ENCODE results near the gene ZNHIT1.
A peak's percentile ranks its signal among the peaks of the same experiment; 100 is the strongest.
"Not testable (repeated sequence)": the region's sequence is repeated elsewhere in the genome, so short reads cannot be mapped to it uniquely, and the experiment has no call there.

Gene ZNHIT1

GRCh38 chr7:101189109-101189508 is 28.9 kb upstream of the ZNHIT1 start:
- DNase-seq = no peak

- DNase-seq = no peak
Measured at GRCh38 chr7:101195884-101196283, 22.1 kb upstream of the ZNHIT1 start.

- no peak for DNase-seq
Measured at GRCh38 chr7:101197991-101198390, 20.0 kb upstream of the ZNHIT1 start.

GRCh38 chr7:101198476-101198875 is 19.5 kb upstream of the ZNHIT1 start:
- DNase-seq = no peak

- not testable (repeated sequence) for DNase-seq
Measured at GRCh38 chr7:101199522-101199921, 18.4 kb upstream of the ZNHIT1 start.

GRCh38 chr7:101200504-101200861 is 17.5 kb upstream of the ZNHIT1 start:
- DNase-seq = no peak

GRCh38 chr7:101200862-101201599 is 16.9 kb upstream of the ZNHIT1 start, which contains the start of gene MOGAT3:
MOGAT3 (minus strand) TSS chr7:101201036; CDS start chr7:101200854, 182 bp downstream.
- no peak for DNase-seq

- DNase-seq = no peak
Measured at GRCh38 chr7:101201695-101202602, 16.0 kb upstream of the ZNHIT1 start.

GRCh38 chr7:101202603-101202918 is 15.4 kb upstream of the ZNHIT1 start:
- DNase-seq = no peak

GRCh38 chr7:101203740-101204738 is 13.9 kb upstream of the ZNHIT1 start:
- DNase-seq = peak; percentile 56 to 73

- DNase-seq = no peak
Measured at GRCh38 chr7:101205901-101206664, 11.9 kb upstream of the ZNHIT1 start.

GRCh38 chr7:101206665-101207042 is 11.3 kb upstream of the ZNHIT1 start:
- DNase-seq = no peak

- no peak for DNase-seq
Measured at GRCh38 chr7:101207459-101207858, 10.5 kb upstream of the ZNHIT1 start.

- no peak for DNase-seq
Measured at GRCh38 chr7:101208794-101209193, 9.2 kb upstream of the ZNHIT1 start.

- DNase-seq = no peak
Measured at GRCh38 chr7:101210143-101210542, 7.8 kb upstream of the ZNHIT1 start.

- DNase-seq = no peak
Measured at GRCh38 chr7:101211501-101211900, 6.5 kb upstream of the ZNHIT1 start.

GRCh38 chr7:101212014-101212413 is 6.0 kb upstream of the ZNHIT1 start:
- DNase-seq = no peak

GRCh38 chr7:101216001-101216859 is 1.7 kb upstream of the ZNHIT1 start:
- DNase-seq = peak in 1 of 2 donors; percentile 32

GRCh38 chr7:101216860-101217387 is 1.0 kb upstream of the ZNHIT1 start:
- DNase-seq = no peak

- no peak for DNase-seq
Measured at GRCh38 chr7:101218236-101219125, 516 bp downstream of the ZNHIT1 start.

Measured in inflammatory macrophage treated with lipopolysaccharide for 1 hour (primary cell).